Neuronal stem cell (in vitro differentiated cells): ENCODE data around the gene ATP1B3.
A peak's percentile ranks its signal among the peaks of the same experiment; 100 is the strongest.

ENCODE experiments used
- DNase-seq: peaks from one replicate; pipeline ENCODE4 v3.0.0-alpha.2; 2013; ENCODE audit warnings: low spot score
- H2AFZ ChIP-seq: one replicate; pipeline ENCODE4 v1.6.1; 2013; ENCODE audit warnings: mild to moderate bottlenecking, low read length, inconsistent platforms
- H2AK5ac ChIP-seq: 2 replicates; pipeline ENCODE4 v1.6.1; 2013; ENCODE audit warnings: low read depth, mild to moderate bottlenecking, inconsistent platforms, low read length, moderate library complexity, mixed read lengths
- H2BK120ac ChIP-seq: 2 replicates; pipeline ENCODE4 v1.6.1; 2013; ENCODE audit warnings: low read depth, mild to moderate bottlenecking, inconsistent platforms, low read length, moderate library complexity, mixed read lengths
- H2BK12ac ChIP-seq: one replicate; pipeline ENCODE4 v1.6.1; 2013; ENCODE audit warnings: low read length, inconsistent platforms
- H2BK15ac ChIP-seq: 2 replicates; pipeline ENCODE4 v1.6.1; 2013; ENCODE audit warnings: mild to moderate bottlenecking, low read length, inconsistent platforms, mixed read lengths
- H2BK5ac ChIP-seq: one replicate; pipeline ENCODE4 v1.6.1; 2013; ENCODE audit warnings: inconsistent platforms, mild to moderate bottlenecking, low read length, moderate library complexity
- H3K14ac ChIP-seq: one replicate; pipeline ENCODE4 v1.6.1; 2013; ENCODE audit warnings: low read length, inconsistent platforms
- H3K18ac ChIP-seq: 2 replicates; pipeline ENCODE4 v1.6.1; 2013; ENCODE audit warnings: low read length, inconsistent platforms
- H3K23ac ChIP-seq: 2 replicates; pipeline ENCODE4 v1.6.1; 2013; ENCODE audit warnings: low read depth, mild to moderate bottlenecking, mixed read lengths, low read length, inconsistent platforms; ENCODE audit not compliant: poor library complexity
- H3K27ac ChIP-seq: replicated peaks from 3 replicates; pipeline ENCODE4 v1.5.1; 2013; ENCODE audit warnings: low read length, inconsistent platforms
- H3K27me3 ChIP-seq, 3 experiments: 2 replicates each; pipeline ENCODE4 v1.6.1; 2013; ENCODE audit warnings: low read length in 3 of 3, mild to moderate bottlenecking in 2 of 3, inconsistent platforms in 1 of 3, low read depth in 1 of 3, mixed read lengths in 1 of 3, moderate library complexity in 1 of 3; ENCODE audit not compliant: control insufficient read depth in 3 of 3, insufficient read depth in 3 of 3
- H3K36me3 ChIP-seq, 2 donors: replicated peaks in 1 of 2; 2 replicates each; pipeline ENCODE4 v1.6.1; 2013; ENCODE audit warnings: low read length in 2 of 2; ENCODE audit not compliant: control insufficient read depth in 2 of 2, insufficient read depth in 2 of 2
- H3K4ac ChIP-seq: 2 replicates; pipeline ENCODE4 v1.6.1; 2013; ENCODE audit warnings: inconsistent platforms, mild to moderate bottlenecking, low read length, moderate library complexity
- H3K4me1 ChIP-seq, 2 donors: 1 replicate in 1 of 2; 2 replicates in 1 of 2; pipeline ENCODE4 v1.6.1; 2013; ENCODE audit warnings: low read length in 2 of 2, low read depth in 1 of 2; ENCODE audit not compliant: control insufficient read depth in 2 of 2, insufficient read depth in 1 of 2
- H3K4me2 ChIP-seq: one replicate; pipeline ENCODE4 v1.6.1; 2013; ENCODE audit warnings: mild to moderate bottlenecking, low read length, inconsistent platforms; ENCODE audit not compliant: insufficient read depth, poor library complexity, severe bottlenecking
- H3K4me3 ChIP-seq, 2 donors: 2 replicates each; pipeline ENCODE4 v1.5.1; 2013; ENCODE audit warnings: low read length in 2 of 2, mild to moderate bottlenecking in 2 of 2, inconsistent platforms in 1 of 2, moderate library complexity in 1 of 2
- H3K79me1 ChIP-seq: one replicate; pipeline ENCODE4 v1.6.1; 2013; ENCODE audit warnings: low read depth, mild to moderate bottlenecking, inconsistent platforms, low read length, moderate library complexity
- H3K9ac ChIP-seq: one replicate; pipeline ENCODE4 v1.6.1; 2013; ENCODE audit warnings: mild to moderate bottlenecking, low read depth, low read length, inconsistent platforms; ENCODE audit not compliant: poor library complexity
- H3K9me3 ChIP-seq, 2 donors: replicated peaks in 1 of 2; 2 replicates each; pipeline versions ENCODE3 to v1.6.1; 2013; ENCODE audit warnings: low read length in 2 of 2, mild to moderate bottlenecking in 2 of 2, inconsistent platforms in 1 of 2, low read depth in 1 of 2, mixed read lengths in 1 of 2, moderate library complexity in 1 of 2; ENCODE audit not compliant: control insufficient read depth in 2 of 2, insufficient read depth in 1 of 2
- H4K8ac ChIP-seq: one replicate; pipeline ENCODE4 v1.6.1; 2013; ENCODE audit warnings: low read depth, mild to moderate bottlenecking, inconsistent platforms, low read length, moderate library complexity
- H4K91ac ChIP-seq: one replicate; pipeline ENCODE4 v1.6.1; 2013; ENCODE audit warnings: low read length, low read depth, mild to moderate bottlenecking, inconsistent platforms; ENCODE audit not compliant: poor library complexity
- WGBS, 2 donors: extraction: QIAGEN DNeasy Blood & Tissue Kit; methylation state at CpG; one replicate each; pipeline ENCODE4 v1.1.7; 2013; ENCODE audit warnings: missing lambda C conversion rate in 2 of 2, mixed read lengths in 1 of 2; ENCODE audit not compliant: insufficient read length in 2 of 2, insufficient replicate concordance in 1 of 2; ENCODE audit errors: extremely low coverage in 2 of 2; 5-methylcytosine and 5-hydroxymethylcytosine counted together

Gene ATP1B3

GRCh38 chr3:141844108-141844507, 32.3 kb upstream of the ATP1B3 start:
- H3K27me3 ChIP-seq, result peaks cover 0 to 4% (median 0%) of the 10 kb centered on the region in 3 experiments
- no CpG with 5 or more reads among the region's 1 CpG for WGBS, 2 donors
- H2BK120ac ChIP-seq, result no peak overlapping the region
- H3K36me3 ChIP-seq, result no peaks in the 10 kb centered on the region
- no peaks in the 10 kb centered on the region for H3K79me1 ChIP-seq
- no peak overlapping the region for H3K4ac ChIP-seq
- H2BK15ac ChIP-seq, result no peak overlapping the region
- H3K4me1 ChIP-seq, result peaks cover 0 to 4% of the 10 kb centered on the region in 2 donors
- H2BK5ac ChIP-seq, result no peak overlapping the region
- H2BK12ac ChIP-seq, result no peak overlapping the region
- no peak overlapping the region for H3K18ac ChIP-seq
- no peak overlapping the region for H3K4me3 ChIP-seq
- DNase-seq, result no peak
- H3K4me2 ChIP-seq, result no peak overlapping the region
- no peak overlapping the region for H3K23ac ChIP-seq
- no peak overlapping the region for H3K9ac ChIP-seq
- H3K14ac ChIP-seq, result no peak overlapping the region
- H4K91ac ChIP-seq, result no peak overlapping the region
- H3K9me3 ChIP-seq, result no peaks in the 10 kb centered on the region
- H3K27ac ChIP-seq, result no peak overlapping the region
- no peak overlapping the region for H4K8ac ChIP-seq
- H2AFZ ChIP-seq, result no peak overlapping the region
- H2AK5ac ChIP-seq, result no peak overlapping the region

- H3K4ac ChIP-seq, result no peak overlapping the region
- H3K9ac ChIP-seq, result no peak overlapping the region
- H2AFZ ChIP-seq, result no peak overlapping the region
- H2BK5ac ChIP-seq, result no peak overlapping the region
- no peak overlapping the region for H4K8ac ChIP-seq
- no CpG with 5 or more reads among the region's 2 CpGs for WGBS, 2 donors
- no peak overlapping the region for H2BK120ac ChIP-seq
- H3K4me2 ChIP-seq, result no peak overlapping the region
- no peak overlapping the region for H3K18ac ChIP-seq
- no peak overlapping the region for H4K91ac ChIP-seq
- no peak overlapping the region for H3K4me3 ChIP-seq
- H2AK5ac ChIP-seq, result no peak overlapping the region
- peaks cover 0 to 4% of the 10 kb centered on the region in 2 donors for H3K4me1 ChIP-seq
- H2BK15ac ChIP-seq, result no peak overlapping the region
- H3K9me3 ChIP-seq, result no peaks in the 10 kb centered on the region
- H3K79me1 ChIP-seq, result no peaks in the 10 kb centered on the region
- no peaks in the 10 kb centered on the region for H3K36me3 ChIP-seq
- H3K14ac ChIP-seq, result no peak overlapping the region
- H3K27me3 ChIP-seq, result peaks cover 0 to 4% (median 0%) of the 10 kb centered on the region in 3 experiments
- no peak overlapping the region for H3K23ac ChIP-seq
- H2BK12ac ChIP-seq, result no peak overlapping the region
- no peak overlapping the region for H3K27ac ChIP-seq
- DNase-seq, result no peak
These were observed 31.6 kb upstream of the ATP1B3 start for GRCh38 chr3:141844812-141845211.

GRCh38 chr3:141845407-141846049, 30.9 kb upstream of the ATP1B3 start:
- WGBS, 2 donors, result no CpG with 5 or more reads among the region's 5 CpGs
- DNase-seq, result no peak
- H3K27ac ChIP-seq, result no peak overlapping the region

GRCh38 chr3:141846050-141846433, 30.4 kb upstream of the ATP1B3 start:
- Histone ChIP-seq H4K8ac (no peak overlapping the region), H2AK5ac (no peak overlapping the region), H3K27me3 (peaks cover 0 to 4% (median 0%) of the 10 kb centered on the region in 3 experiments), H4K91ac (no peak overlapping the region), H3K4me1 (peaks cover 0 to 4% of the 10 kb centered on the region in 2 donors), H3K14ac (no peak overlapping the region), H2BK120ac (no peak overlapping the region), H2BK5ac (no peak overlapping the region), H3K18ac (no peak overlapping the region), H3K9me3 (no peaks in the 10 kb centered on the region), H3K4ac (no peak overlapping the region), H2AFZ (no peak overlapping the region), H3K4me3 (no peak overlapping the region), H3K23ac (no peak overlapping the region), H2BK15ac (no peak overlapping the region), H3K9ac (no peak overlapping the region), H3K27ac (no peak overlapping the region), H3K36me3 (no peaks in the 10 kb centered on the region), H3K79me1 (no peaks in the 10 kb centered on the region), H2BK12ac (no peak overlapping the region), H3K4me2 (no peak overlapping the region)
- WGBS, 2 donors, result no CpG with 5 or more reads among the region's 3 CpGs
- no peak for DNase-seq

More at GRCh38 chr3:141845407-141846049, 30.9 kb upstream of the ATP1B3 start:
- H3K9ac ChIP-seq, result no peak overlapping the region
- peaks cover 0 to 4% (median 0%) of the 10 kb centered on the region in 3 experiments for H3K27me3 ChIP-seq
- H2BK5ac ChIP-seq, result peak overlapping the region; percentile 58
- no peak overlapping the region for H3K4me3 ChIP-seq
- no peak overlapping the region for H3K23ac ChIP-seq
- no peak overlapping the region for H3K4me2 ChIP-seq
- H2AK5ac ChIP-seq, result no peak overlapping the region
- no peak overlapping the region for H2AFZ ChIP-seq
- H3K9me3 ChIP-seq, result no peaks in the 10 kb centered on the region
- no peak overlapping the region for H3K4ac ChIP-seq
- no peaks in the 10 kb centered on the region for H3K79me1 ChIP-seq
- no peak overlapping the region for H4K8ac ChIP-seq
- H4K91ac ChIP-seq, result no peak overlapping the region
- H3K4me1 ChIP-seq, result peaks cover 0 to 4% of the 10 kb centered on the region in 2 donors
- H2BK12ac ChIP-seq, result no peak overlapping the region
- H3K18ac ChIP-seq, result no peak overlapping the region
- H3K14ac ChIP-seq, result no peak overlapping the region
- no peaks in the 10 kb centered on the region for H3K36me3 ChIP-seq
- no peak overlapping the region for H2BK120ac ChIP-seq
- no peak overlapping the region for H2BK15ac ChIP-seq
